Measurements from ENCODE around the gene TP53I13. TPM values are rescaled to one million over a fixed set of nuclear protein-coding genes. Genes with fewer than 3 reads are reported as not detected.

Gene TP53I13
- total RNA-seq, 2 donors from 2014 or later = 58.3 to 62.7 TPM

DNA sequence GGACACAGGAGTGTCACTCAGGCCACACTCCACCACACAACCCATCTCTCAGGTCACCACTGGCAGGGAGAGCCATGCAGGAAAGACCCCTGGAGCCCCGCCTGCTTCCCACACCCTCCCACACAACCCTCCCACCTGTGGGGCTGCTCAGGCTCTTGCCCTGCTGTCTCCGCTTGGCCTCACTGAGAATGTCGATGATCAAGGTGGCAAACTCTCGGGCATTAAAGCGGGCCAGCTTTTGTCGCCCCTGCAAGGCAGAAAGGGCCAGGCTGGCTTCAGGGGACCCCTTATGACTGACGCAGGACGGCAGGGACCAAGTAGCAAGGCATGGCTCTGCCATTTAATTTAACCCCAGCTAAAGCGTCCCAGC lies 8.5 kb downstream of the TP53I13 start:
- no peak for ATAC-seq
- intact Hi-C loops (cut with DNase I, micrococcal nuclease) = no loop called here
- peak in 1 of 2 donors; percentile 3 for DNase-seq

DNA sequence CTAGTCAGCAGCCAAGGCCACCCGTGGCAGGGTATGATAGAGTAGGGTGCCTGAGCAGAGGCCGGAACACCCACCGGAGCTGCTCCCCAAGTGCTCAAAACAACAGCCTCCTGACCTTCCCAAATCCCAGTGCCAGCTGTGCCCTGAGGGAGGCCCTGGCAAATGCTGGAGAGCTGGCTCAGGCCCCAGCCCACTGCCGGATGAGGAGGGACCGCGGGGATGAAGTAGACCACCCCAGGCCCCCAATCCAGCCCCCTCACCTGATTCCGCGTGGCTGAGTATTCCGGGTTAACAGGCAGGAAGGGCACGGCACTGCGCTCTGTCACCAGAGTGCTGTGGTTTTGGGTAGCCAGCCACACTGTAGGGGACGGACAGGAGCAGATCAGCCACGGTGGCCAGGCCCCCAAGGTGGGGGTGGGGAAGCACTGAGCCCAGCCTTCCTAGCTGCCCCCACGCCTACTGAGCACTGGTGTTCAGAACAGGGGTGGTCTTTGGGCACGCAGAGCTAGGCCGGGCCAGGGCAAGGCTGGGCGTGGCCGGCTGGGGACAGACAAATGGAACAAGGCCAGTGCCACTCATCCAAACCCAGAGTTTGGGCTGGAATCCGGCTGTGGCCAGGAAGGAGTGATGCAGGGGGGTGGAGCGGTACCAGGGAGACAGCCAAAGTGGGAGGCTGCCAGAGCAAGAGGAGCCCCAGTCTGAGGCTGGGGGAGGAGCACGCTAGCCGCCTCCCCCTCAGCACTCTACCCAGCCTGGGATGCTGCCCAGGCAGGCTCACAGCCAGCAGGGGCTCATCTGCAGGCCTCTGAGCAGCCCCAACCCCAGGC lies 9.1 kb downstream of the TP53I13 start:
- ATAC-seq (no peak), DNase-seq (peak in 1 of 2 donors; percentile 8)
- intact Hi-C loops (cut with DNase I, micrococcal nuclease) = no loop called here

DNA sequence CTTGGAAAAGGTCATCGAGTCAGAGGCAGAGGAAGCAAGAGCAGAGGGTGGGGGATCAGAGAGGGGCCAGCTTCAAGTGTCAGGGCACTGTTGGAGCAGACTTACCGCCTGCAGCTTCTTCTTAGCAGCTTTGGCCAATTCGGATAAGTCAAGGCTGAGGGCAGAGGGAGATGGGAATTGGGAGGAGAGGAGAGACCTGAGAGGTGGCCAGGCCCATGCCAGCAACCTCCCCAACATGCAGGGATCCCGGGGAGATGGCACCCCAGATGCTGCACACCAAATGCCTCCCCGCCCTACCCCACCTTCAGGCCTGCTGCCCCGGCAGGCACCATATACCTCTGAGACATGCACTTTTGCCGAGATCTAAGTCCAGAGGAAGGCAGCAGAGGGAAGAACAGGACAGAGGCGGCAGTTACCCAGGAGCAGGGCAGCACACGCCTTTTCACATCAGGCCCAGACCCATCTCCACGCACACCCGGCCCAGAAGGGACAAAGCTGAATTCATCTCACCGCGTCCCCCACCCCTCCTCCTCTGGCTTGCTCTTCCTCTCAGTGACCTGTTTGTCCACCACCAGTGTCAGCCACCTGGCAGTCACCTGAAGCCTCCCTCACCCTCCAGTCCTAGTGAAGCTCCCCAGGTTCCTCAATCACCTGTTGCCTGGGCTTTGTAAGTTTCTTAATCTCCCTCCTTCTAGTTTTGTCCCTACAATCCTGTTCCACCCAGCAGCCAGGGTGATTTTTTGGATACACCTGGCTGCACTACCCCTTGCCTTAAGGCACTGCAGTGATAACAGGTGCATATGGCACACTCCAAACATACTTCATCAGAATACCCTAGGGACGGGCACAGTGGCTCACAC lies 10.4 kb downstream of the TP53I13 start:
- no peak for ATAC-seq

DNA sequence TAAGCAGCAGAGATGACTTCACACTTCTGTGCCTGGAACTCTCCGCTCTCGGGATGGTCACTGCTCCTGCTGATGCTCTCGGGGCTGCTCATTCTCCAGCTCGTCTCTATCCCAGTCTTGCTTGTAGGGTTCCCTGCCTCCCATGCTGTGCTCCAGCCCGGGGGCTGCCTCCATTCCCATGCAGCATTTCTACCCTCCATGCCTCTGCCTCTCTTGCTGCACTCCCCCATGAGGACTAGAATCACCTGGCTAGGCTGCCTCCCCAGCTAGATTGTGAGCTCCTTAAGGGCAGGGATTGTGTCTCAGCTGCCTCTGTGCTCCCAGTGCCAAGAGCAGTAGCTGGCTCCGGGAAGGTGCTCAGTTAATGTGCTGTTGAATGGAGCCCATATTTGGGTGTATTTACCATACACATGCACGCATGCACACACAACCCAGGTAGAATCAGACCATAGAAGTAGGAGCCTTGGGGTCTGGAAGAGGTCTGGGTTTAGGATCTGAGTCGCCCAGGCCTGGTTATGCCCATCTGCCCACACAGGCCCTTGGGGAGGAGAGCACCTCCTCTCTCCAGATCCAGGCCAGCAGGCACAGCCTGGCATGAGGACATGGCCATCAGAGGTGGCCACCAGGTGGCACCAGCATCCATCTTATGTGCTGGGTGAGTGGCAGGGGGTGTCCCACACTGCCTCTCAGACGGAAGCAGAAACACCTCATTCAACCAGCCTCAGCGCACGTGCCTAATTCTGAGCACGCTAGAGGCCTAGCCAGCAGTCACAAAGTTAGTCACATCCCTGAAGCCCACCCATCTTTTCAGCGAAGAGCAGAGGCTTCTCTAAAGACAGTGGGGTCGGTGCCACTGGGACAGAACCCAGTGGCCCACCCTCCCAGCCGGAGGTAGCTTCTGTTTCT lies 11.6 kb downstream of the TP53I13 start:
- ATAC-seq (peak; percentile 87), DNase-seq (peak; percentile 80 to 92)
- intact Hi-C loops (cut with DNase I, micrococcal nuclease) = no loop called here

More for the DNA sequence above, 10.4 kb downstream of the TP53I13 start:
- intact Hi-C loops (cut with DNase I, micrococcal nuclease) = no loop called here
- DNase-seq = no peak

DNA sequence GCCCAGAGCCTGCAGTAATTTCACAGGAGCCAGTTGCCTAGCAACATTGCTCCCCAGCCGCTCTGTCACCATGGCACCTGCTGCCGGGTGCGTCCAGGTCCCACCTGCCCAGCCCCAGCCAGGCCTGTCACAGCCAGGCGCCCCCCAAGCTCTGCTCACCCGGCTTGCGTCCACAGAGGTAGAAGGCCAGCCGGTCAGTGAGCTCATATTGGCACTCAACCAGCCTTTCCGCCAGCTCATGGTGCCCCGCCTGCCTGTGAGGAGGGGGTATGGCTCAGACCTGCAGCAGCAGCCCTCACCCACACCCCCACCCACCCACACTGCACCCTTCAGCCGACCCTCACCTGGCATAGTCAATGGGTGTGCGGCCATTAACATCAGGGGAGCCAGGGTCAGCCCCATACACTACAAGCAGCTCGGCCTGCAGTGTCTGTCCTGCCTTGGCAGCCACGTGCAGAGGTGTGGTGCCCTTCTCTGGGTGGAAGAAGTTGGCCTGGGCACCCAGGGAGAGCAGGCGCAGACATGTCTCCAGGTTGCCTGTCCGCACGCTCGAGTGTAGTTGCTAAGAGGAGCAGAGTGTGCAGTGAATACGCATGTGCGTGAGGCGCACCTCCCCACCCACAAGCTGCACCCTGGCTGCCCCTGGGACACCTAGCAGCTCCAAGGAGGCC lies 13.2 kb downstream of the TP53I13 start:
- DNase-seq (peak in 1 of 2 donors; percentile 8), ATAC-seq (no peak)
- intact Hi-C loops (cut with DNase I, micrococcal nuclease) = no loop called here

DNA sequence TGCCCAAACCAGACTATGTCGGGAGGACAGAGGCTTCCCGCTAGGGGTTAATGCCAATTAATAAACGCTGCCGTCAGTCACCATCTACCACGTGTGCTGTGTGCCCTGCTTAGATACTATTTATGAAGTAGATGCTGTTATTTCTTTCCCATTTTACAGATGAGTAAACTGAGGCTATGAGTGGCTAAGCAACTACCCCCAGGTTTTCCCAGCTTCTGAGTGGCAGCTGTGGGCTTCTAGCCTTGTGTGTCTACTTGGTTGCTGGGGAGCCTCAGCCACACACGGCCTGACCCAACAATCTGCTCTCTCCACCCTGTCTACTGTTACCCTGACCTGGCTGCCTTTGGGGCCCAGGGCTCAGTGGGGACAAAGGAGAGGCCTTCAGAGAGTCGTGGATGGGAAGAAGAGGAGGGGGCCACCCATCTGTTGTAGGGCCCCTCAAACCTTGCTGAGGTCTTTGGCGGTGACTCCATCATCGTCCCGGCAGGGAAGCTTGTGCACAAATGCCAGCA lies 13.8 kb downstream of the TP53I13 start:
- ATAC-seq = no peak
- intact Hi-C loops (cut with DNase I, micrococcal nuclease) = no loop called here
- DNase-seq = no peak

DNA sequence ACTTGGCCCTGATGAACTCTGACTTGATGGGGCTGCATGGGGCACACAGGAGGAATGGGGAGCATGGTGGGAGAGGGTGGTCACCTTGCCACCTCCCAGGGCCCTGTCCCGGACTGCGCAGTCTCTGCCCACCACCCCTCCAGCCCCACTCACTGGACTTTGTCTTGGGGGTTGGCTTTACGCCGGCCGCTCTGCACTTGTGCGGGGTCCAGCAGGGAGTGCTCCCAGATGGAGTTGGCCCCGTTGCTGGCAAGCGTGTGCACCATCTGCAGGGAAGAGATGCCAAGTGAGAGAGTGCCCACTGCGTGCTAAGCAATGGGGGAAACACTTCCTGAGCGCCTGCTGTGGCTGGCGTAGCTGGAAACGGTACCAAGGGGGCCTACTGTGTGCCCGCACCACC lies 14.3 kb downstream of the TP53I13 start:
- no peak for DNase-seq
- intact Hi-C loops (cut with DNase I, micrococcal nuclease) = no loop called here
- no peak for ATAC-seq

DNA sequence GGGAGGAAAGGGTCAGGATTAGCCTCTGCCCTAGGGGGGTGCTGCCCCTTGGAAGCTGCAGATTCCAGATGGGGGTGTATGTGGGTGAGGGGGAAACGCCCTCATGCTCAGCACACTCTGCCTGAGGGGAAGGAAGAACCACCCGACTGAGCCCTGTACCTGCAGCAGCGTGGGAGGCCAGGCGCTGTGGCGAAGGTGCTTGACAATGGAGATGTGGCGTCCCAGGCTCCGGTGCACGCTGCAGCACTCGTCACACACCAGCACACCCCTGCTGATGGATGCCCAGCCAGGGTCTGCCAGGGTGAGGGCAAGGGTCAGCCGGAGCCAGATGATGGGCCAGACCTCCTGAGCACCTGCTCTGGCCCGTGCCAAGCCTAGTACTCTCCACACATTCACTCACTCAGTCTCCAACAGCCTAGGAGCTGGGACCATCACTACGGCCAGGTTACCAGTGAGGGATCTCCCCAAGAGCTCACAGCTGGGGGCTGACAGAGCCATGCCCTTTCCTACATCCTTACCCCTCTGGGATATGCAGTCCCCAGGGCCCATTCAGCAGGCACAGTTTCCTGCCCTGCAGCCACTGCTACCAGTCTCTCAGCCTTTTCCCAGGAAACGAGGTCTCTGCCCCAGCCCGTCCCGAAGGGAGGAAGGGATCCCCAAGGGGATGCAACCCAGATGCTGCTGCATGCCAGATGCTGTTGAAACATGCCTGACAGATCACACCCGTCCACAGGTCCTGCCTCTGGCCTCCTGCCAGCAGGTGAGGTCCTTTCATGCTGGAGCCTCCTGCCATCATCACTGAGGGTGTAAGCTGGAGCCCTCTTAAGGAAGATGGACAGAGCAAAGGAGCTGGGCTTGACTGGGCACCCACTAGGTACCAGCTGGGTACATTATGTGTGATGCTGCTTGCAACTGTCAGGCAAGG lies 15.1 kb downstream of the TP53I13 start:
- ATAC-seq (no peak), DNase-seq (peak in 1 of 2 donors; percentile 13)
- intact Hi-C loops (cut with DNase I, micrococcal nuclease) = no loop called here

DNA sequence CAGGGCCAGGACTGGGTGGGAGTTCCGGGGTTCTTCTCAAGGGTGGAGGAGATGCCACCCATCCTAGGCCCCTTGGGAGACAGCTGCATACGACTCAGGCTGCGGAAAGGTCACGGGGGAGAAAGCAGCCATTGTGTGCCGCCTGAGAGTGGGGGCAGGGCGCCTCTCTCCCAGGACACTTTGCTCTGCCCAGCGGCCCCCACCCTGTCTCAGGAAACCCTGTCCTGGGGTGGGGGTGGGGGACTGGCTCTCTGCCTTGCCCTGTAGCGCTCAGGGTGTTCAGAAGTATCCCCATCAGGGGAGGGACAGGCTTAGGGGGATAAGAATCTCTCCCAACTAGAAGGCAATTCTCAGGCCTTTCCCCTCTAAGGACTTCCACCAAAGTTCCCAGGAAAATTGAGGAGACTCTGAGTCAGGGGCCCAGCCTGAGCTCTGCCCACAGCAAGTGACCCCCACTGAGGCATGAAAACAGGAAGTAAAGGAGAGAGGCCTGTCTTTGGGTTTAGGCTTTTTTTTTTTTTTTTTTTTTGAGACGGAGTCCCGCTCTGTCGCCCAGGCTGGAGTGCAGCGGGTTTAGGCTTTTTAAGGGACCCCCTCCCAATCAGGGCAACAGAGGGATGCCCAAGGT lies 16.1 kb downstream of the TP53I13 start:
- peak in 1 of 2 donors; percentile 12 for DNase-seq
- intact Hi-C loops (cut with DNase I, micrococcal nuclease) = no loop called here
- no peak for ATAC-seq

DNA sequence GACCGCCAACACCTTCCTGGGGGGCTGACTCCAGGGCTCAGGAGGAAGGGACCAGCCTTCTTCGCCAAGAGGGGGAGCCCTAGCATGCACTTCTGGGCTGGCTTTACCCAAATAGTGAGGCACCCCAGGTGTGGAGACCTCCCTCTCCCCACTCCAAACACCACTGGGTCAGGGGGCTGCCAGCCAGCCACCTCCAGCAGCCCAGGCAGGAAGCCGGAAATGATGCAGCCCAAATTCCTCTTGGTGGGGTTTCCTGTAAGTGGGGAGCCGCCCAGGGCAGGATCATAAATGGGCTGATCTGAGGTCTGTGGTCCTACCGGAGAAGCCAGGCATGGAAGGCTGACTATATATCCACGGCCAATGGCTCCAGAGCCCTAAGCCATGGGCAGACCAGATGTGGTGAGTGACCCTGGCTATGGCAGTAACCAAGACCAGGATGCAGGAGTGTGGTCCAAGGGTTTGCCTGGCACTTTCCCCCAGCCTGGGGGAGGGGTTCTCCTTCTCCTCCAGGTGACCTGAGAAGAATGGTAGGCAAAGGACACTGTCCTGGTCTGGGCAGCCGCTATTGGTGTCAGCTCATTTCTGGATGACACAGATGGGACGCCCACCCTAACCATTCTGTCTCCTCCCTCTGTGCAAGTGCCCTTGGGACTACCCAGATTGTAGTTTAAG lies 16.7 kb downstream of the TP53I13 start:
- intact Hi-C loops (cut with DNase I, micrococcal nuclease) = no loop called here
- no peak for ATAC-seq
- DNase-seq = peak in 1 of 2 donors; percentile 19

DNA sequence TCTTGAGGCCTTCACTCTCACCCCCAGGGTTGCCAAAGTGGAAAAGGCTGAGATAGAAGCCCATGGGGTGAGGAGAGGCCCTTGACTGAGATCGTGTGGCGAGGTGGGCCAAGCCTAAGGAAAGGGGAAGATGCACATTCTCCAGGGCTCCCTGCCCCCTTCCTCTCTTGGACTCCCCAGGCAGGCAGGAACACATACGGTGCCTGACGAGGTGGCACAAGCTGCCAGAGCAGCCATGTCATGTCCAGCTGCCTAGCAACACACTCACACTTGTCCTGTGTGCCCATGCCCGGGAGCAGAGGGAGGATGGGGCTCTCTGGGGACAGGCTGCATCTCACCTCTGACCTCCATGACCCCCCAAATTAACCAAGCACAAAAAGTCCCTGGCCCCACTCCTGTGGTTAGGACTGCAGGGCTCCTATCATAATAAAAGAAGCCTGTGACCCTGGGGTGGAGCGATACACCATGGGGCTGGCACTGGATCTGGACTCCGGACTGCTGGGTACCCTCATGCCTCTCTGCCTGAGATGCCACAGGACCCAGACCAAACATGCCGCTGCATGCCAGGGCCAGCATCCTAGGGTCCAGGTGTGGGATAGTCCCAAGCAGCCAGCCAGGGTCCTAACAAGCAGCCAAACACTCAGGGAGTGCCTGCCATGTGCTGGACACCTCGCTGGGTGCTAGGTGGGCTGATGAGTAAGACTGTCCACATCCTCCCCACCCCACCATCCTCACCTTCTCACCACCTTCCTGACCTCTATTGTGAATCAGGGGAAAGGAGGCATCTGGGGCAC lies 18.4 kb downstream of the TP53I13 start:
- no peak for ATAC-seq
- peak in 1 of 2 donors; percentile 5 for DNase-seq
- intact Hi-C loops (cut with DNase I, micrococcal nuclease) = no loop called here

DNA sequence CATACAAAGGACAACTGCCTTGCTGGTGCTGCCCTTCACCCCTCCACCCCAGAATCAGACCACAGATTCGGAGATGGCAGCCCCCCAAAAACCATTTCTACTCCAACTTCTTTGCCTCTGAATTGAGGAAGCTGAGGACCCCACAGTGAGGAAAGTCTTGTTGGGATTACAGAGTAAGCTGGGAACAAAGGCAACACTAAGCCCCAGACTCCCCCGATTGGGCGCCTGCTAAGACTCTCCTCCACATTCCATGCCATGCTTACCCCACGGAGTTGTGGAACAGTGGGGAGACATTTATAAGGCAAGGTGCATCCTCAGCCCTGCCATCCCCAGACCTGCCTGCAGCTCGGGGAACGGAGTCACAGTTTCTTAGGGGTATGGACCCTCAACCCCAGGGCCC lies 19.1 kb downstream of the TP53I13 start:
- intact Hi-C loops (cut with DNase I, micrococcal nuclease) = no loop called here
- peak in 1 of 2 donors; percentile 3 for DNase-seq
- no peak for ATAC-seq

DNA sequence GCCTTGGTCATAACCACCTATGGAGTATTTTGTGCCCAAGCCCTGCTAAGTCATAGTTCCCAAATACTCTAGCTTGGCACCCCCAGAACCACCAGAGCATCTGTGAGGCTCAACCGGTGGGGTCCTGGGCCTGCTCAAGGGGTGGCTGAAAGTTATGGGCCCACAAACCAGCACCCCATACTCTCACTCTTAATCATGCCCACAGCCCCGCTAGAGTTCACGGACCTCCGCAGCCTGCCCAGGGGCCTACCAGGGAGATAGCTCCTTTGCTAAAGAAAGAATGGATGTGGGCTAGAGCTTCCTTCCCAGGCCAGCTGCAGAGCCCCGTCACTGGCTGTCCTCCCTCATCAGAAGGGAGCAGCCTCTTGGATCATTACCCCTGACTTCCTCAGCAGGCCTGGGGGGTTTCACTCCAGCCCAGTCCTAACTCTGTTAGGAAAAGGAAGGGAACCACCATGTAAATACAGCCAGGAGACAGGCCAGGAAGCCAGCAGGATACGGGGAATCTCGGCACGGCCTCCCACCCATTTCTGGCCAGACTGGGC lies 19.6 kb downstream of the TP53I13 start:
- DNase-seq = no peak
- intact Hi-C loops (cut with DNase I, micrococcal nuclease) = no loop called here
- ATAC-seq = no peak

DNA sequence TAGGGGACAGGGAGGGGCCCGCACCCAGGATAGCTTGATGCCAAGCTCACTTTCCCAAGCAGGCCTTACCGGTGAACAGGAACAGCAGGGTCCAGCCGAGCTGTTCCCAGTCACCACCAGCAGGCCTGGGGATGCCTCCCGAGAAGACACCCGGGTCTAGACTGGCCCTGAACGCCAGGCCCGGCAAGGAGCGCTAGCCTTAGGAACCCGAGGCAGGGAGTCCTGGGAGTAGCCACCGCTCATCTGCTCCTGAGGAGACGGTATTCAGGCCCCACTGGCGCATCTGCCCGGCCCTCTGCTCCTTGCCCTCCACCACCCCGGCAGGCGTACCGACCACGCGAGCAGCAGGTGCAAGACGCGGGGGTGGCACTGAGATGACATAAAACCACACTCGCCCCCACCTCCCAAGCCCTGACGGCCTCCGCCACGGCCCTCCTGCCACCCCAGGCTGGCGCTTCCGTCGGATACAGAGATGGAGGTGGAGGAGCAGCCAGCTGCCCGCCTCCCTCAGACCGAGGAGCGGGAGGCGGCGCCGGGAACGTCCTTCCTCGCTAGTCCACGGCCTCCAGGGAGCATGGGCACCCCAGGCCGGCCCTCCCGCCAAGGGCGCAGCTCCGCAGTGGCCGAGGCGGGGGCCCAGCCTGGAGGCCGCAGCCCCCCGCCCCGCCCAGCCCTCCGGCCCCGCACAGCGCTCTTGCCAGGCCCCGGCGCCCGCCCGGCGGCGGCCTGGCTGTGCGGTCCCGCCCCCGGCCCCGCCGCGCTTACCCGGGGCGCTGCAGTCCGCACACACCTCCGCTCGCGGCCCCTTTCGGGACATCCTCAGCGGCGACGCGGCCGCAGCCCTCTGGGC lies 20.3 kb downstream of the TP53I13 start:
- intact Hi-C loops (cut with DNase I, micrococcal nuclease) = no loop called here
- peak in 1 of 2 donors; percentile 62 for DNase-seq
- peak; percentile 5 for ATAC-seq

Measured in left colon (tissue), 2 donors.